ENCODE measurements around the gene NEBL.

DNA sequence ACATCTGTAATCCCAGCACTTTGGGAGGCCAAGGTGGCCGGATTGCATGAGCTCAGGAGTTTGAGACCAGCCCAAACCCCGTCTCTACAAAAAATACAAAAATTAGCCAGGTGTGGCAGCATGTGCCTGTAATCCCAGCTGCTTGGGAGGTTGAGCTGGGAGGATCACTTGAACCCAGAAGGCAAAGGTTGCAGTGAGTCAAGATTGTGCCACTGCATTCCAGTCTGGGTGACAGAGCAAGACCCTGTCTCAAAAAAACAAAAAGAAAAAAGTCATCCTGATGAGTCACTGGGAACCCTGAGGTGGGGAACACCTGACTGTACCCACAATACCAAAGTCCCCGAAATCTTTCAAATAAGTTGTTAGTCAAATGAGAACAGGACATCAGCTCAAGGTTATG, 80.0 kb downstream of the NEBL start:
- TF ChIP-seq, protein P1, sequence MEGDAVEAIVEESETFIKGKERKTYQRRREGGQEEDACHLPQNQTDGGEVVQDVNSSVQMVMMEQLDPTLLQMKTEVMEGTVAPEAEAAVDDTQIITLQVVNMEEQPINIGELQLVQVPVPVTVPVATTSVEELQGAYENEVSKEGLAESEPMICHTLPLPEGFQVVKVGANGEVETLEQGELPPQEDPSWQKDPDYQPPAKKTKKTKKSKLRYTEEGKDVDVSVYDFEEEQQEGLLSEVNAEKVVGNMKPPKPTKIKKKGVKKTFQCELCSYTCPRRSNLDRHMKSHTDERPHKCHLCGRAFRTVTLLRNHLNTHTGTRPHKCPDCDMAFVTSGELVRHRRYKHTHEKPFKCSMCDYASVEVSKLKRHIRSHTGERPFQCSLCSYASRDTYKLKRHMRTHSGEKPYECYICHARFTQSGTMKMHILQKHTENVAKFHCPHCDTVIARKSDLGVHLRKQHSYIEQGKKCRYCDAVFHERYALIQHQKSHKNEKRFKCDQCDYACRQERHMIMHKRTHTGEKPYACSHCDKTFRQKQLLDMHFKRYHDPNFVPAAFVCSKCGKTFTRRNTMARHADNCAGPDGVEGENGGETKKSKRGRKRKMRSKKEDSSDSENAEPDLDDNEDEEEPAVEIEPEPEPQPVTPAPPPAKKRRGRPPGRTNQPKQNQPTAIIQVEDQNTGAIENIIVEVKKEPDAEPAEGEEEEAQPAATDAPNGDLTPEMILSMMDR (IDR thresholded peaks at IDR 0.05): no peak
- no peak for TF ChIP-seq POLR2A (IDR thresholded peaks at IDR 0.05)
